Stimulated activated CD4-positive, alpha-beta T cell treated with anti-CD3 and anti-CD28 coated beads, Interleukin-15, amount 100 ng/mL, for 48 hours (primary cell): ENCODE data around the gene PDCD1.
"Not testable (repeated sequence)": the region's sequence is repeated elsewhere in the genome, so short reads cannot be mapped to it uniquely, and the experiment has no call there.

ENCODE experiments used
- DNase-seq, 2 donors: peaks; one replicate each; pipeline ENCODE4 v3.0.0-alpha.2; 2020; ENCODE audit warnings: low read depth in 2 of 2

The PDCD1 gene

GRCh38 chr2:241800198-241800903 lies 58.3 kb downstream of the PDCD1 start:
- not testable (repeated sequence) for DNase-seq
